ENCODE results near the gene MCC.

DNA sequence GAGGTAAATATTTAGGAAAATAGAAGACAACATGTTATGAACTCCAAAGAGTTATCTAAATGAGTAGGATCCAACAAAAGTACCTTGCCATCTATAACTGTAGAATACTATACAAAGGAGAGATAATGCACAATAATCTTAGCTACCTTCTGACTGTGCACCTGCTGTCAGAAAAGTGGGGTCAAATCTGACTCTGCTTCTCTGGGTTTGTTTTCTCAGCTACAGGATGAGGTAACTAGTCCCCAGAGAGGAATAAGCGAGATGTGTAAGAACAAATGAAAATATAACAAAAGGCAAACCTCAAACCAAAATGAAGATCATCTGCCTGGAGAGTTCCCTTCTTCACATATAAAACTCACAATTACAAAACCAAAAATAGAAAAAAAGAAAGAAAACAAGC is 306.8 kb downstream of the MCC start:
- TF ChIP-seq ZBTB7A (IDR thresholded peaks at IDR 0.05; ENCODE audit: low read depth) (no peak), EP300 (IDR thresholded peaks at IDR 0.05; ENCODE audit: borderline replicate concordance) (no peak), EGR1 (IDR thresholded peaks at IDR 0.05) (no peak), RAD21 (IDR thresholded peaks at IDR 0.05; ENCODE audit: low read depth) (no peak), TCF12 (IDR thresholded peaks at IDR 0.05; ENCODE audit: low read depth) (no peak), CEBPB (IDR thresholded peaks at IDR 0.05) (no peak), TEAD4 (IDR thresholded peaks at IDR 0.05) (no peak), TAF1 (IDR thresholded peaks at IDR 0.05; ENCODE audit: low read depth) (no peak), NFIC (IDR thresholded peaks at IDR 0.05) (no peak), CREB1 (IDR thresholded peaks at IDR 0.05; ENCODE audit: low read depth) (no peak), YY1 (IDR thresholded peaks at IDR 0.05; ENCODE audit: low read depth) (no peak)
- TF ChIP-seq, protein P1, sequence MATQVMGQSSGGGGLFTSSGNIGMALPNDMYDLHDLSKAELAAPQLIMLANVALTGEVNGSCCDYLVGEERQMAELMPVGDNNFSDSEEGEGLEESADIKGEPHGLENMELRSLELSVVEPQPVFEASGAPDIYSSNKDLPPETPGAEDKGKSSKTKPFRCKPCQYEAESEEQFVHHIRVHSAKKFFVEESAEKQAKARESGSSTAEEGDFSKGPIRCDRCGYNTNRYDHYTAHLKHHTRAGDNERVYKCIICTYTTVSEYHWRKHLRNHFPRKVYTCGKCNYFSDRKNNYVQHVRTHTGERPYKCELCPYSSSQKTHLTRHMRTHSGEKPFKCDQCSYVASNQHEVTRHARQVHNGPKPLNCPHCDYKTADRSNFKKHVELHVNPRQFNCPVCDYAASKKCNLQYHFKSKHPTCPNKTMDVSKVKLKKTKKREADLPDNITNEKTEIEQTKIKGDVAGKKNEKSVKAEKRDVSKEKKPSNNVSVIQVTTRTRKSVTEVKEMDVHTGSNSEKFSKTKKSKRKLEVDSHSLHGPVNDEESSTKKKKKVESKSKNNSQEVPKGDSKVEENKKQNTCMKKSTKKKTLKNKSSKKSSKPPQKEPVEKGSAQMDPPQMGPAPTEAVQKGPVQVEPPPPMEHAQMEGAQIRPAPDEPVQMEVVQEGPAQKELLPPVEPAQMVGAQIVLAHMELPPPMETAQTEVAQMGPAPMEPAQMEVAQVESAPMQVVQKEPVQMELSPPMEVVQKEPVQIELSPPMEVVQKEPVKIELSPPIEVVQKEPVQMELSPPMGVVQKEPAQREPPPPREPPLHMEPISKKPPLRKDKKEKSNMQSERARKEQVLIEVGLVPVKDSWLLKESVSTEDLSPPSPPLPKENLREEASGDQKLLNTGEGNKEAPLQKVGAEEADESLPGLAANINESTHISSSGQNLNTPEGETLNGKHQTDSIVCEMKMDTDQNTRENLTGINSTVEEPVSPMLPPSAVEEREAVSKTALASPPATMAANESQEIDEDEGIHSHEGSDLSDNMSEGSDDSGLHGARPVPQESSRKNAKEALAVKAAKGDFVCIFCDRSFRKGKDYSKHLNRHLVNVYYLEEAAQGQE (IDR thresholded peaks at IDR 0.05; ENCODE audit: low read depth) = no peak
- TF ChIP-seq, protein P2, sequence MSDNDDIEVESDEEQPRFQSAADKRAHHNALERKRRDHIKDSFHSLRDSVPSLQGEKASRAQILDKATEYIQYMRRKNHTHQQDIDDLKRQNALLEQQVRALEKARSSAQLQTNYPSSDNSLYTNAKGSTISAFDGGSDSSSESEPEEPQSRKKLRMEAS (IDR thresholded peaks at IDR 0.05) = no peak
- TF ChIP-seq, protein P3, sequence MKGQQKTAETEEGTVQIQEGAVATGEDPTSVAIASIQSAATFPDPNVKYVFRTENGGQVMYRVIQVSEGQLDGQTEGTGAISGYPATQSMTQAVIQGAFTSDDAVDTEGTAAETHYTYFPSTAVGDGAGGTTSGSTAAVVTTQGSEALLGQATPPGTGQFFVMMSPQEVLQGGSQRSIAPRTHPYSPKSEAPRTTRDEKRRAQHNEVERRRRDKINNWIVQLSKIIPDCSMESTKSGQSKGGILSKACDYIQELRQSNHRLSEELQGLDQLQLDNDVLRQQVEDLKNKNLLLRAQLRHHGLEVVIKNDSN (IDR thresholded peaks at IDR 0.05) = no peak

Measured in Ishikawa (cell line).